DND-41 (cell line): ENCODE results near the gene PPP1R3A.

ENCODE experiments used
- ATAC-seq: fragments of 200-7000 bp; cut with Tn5 transposase; 3 replicates; pipeline ENCODE4 v1.9.1; 2021; ENCODE audit warnings: low read depth; ENCODE audit not compliant: insufficient read depth
- DNase-seq: peaks from one replicate; pipeline ENCODE4 v3.0.0-alpha.2; 2020
- H2AFZ ChIP-seq: 2 replicates; pipeline ENCODE4 v1.6.0; 2012; ENCODE audit warnings: low read depth, low read length
- H3K27ac ChIP-seq: 2 replicates; pipeline ENCODE4 v1.5.1; 2012; ENCODE audit warnings: low read length, inconsistent platforms
- H3K27me3 ChIP-seq: fragments of 200-600 bp; sonication (generic); 2 replicates; pipeline ENCODE4 v1.6.0; 2012; ENCODE audit warnings: low read length, mild to moderate bottlenecking, inconsistent platforms; ENCODE audit not compliant: insufficient read depth, poor library complexity
- H3K36me3 ChIP-seq: 2 replicates; pipeline ENCODE4 v1.5.1; 2012; ENCODE audit warnings: low read length, inconsistent platforms; ENCODE audit not compliant: insufficient read depth
- H3K4me1 ChIP-seq: 2 replicates; pipeline ENCODE4 v1.5.1; 2012; ENCODE audit warnings: mild to moderate bottlenecking, low read length; ENCODE audit not compliant: insufficient read depth
- H3K4me2 ChIP-seq: 2 replicates; pipeline ENCODE4 v1.6.0; 2012; ENCODE audit warnings: mild to moderate bottlenecking, moderate library complexity, low read length, inconsistent platforms; ENCODE audit not compliant: insufficient read depth
- H3K4me3 ChIP-seq, 2 experiments: fragments of 200-600 bp in 1 of 2; shearing (Covaris generic) in 1 of 2; 2 replicates each; pipeline ENCODE4 v1.5.1; 2012 to 2016; ENCODE audit warnings: inconsistent platforms in 2 of 2, low read length in 2 of 2, mild to moderate bottlenecking in 2 of 2, low read depth in 1 of 2, moderate library complexity in 1 of 2
- H3K79me2 ChIP-seq: 2 replicates; pipeline ENCODE4 v1.6.0; 2012; ENCODE audit warnings: low read length, inconsistent platforms; ENCODE audit not compliant: insufficient read depth
- H3K9ac ChIP-seq: 2 replicates; pipeline ENCODE4 v1.6.0; 2012; ENCODE audit warnings: low read depth, mild to moderate bottlenecking, inconsistent platforms, low read length, moderate library complexity
- H3K9me3 ChIP-seq: 2 replicates; pipeline ENCODE4 v1.5.1; 2012; ENCODE audit warnings: low read length, moderate library complexity, mild to moderate bottlenecking, inconsistent platforms; ENCODE audit not compliant: insufficient read depth, severe bottlenecking
- H4K20me1 ChIP-seq: 2 replicates; pipeline ENCODE4 v1.6.0; 2012; ENCODE audit warnings: low read length; ENCODE audit not compliant: insufficient read depth
- EZH2 ChIP-seq: IDR thresholded peaks from 3 replicates; pipeline ENCODE4 v1.6.1; 2012; ENCODE audit warnings: borderline replicate concordance, low read depth, mild to moderate bottlenecking, moderate library complexity, low read length, inconsistent platforms; ENCODE audit not compliant: severe bottlenecking
- TF ChIP-seq, protein P1 (sequence below): IDR thresholded peaks from 2 replicates; pipeline ENCODE4 v1.5.1; 2012; ENCODE audit warnings: borderline replicate concordance, low read length, moderate library complexity, mild to moderate bottlenecking; ENCODE audit not compliant: poor library complexity, severe bottlenecking; ENCODE audit errors: extremely low read depth

Gene PPP1R3A

DNA sequence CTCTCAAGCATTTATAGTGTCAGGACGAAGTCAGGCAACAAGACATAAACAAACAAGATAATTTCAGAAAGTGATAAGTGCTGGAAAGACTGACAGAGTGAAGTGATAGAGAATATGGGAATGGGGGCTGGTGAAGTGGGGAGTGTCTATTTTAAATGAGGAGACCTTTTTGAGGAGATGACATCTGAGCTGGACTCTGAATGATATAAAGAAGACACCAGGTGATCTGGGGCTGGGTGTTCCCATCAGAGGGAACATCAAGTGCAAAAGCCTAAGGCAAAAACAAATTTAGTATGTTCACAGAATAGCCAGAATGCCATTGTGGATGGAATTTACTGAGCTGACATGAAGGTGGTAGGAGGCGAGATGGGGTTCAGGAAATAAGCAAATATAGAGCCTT, 83.4 kb downstream of the PPP1R3A start:
- H3K36me3 ChIP-seq = no peaks in the 10 kb centered on the region
- H3K4me2 ChIP-seq = no peak overlapping the region
- H3K4me3 ChIP-seq = no peak overlapping the region
- ATAC-seq (no peak), DNase-seq (no peak)
- H4K20me1 ChIP-seq = no peaks in the 10 kb centered on the region
- H3K9me3 ChIP-seq = no peaks in the 10 kb centered on the region
- no peak for TF ChIP-seq EZH2
- TF ChIP-seq, protein P1, sequence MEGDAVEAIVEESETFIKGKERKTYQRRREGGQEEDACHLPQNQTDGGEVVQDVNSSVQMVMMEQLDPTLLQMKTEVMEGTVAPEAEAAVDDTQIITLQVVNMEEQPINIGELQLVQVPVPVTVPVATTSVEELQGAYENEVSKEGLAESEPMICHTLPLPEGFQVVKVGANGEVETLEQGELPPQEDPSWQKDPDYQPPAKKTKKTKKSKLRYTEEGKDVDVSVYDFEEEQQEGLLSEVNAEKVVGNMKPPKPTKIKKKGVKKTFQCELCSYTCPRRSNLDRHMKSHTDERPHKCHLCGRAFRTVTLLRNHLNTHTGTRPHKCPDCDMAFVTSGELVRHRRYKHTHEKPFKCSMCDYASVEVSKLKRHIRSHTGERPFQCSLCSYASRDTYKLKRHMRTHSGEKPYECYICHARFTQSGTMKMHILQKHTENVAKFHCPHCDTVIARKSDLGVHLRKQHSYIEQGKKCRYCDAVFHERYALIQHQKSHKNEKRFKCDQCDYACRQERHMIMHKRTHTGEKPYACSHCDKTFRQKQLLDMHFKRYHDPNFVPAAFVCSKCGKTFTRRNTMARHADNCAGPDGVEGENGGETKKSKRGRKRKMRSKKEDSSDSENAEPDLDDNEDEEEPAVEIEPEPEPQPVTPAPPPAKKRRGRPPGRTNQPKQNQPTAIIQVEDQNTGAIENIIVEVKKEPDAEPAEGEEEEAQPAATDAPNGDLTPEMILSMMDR = no peak
- no peak overlapping the region for H3K27ac ChIP-seq
- no peaks in the 10 kb centered on the region for H3K27me3 ChIP-seq
- H3K9ac ChIP-seq = no peak overlapping the region
- no peaks in the 10 kb centered on the region for H3K79me2 ChIP-seq
- H2AFZ ChIP-seq = no peak overlapping the region
- no peaks in the 10 kb centered on the region for H3K4me1 ChIP-seq

DNA sequence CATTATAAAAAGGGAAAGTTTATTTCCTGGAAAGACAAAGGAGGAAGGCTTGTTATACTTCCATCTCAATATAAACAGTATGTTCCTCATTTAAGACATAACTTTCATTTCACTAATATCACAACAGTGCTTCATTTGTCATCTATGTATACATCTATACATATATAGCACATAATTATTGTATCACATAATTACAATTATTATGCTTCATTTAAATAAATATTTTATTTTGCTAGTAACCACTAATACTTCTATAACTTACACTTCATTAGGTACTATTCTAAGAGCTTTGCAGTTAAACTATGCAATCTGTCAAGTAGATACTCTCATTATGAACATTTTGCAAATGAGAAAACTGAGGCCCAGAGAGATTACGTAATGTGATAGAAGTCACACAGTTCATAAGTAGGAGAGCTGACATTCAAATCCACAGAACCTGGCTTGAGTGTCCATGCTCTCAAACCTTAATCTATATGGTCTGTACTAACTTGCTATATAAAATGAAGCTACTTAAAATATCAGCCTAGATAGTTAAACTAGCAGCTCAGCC, 86.5 kb downstream of the PPP1R3A start:
- Histone ChIP-seq H3K36me3 (no peaks in the 10 kb centered on the region), H3K9ac (no peak overlapping the region), H4K20me1 (no peaks in the 10 kb centered on the region), H3K27ac (no peak overlapping the region), H3K79me2 (no peaks in the 10 kb centered on the region), H3K27me3 (no peaks in the 10 kb centered on the region), H3K4me3 (no peak overlapping the region), H3K9me3 (no peaks in the 10 kb centered on the region), H2AFZ (no peak overlapping the region), H3K4me1 (no peaks in the 10 kb centered on the region), H3K4me2 (no peak overlapping the region)
- DNase-seq (no peak), ATAC-seq (no peak)
- TF ChIP-seq EZH2 = no peak
- TF ChIP-seq, protein P1 = no peak

DNA sequence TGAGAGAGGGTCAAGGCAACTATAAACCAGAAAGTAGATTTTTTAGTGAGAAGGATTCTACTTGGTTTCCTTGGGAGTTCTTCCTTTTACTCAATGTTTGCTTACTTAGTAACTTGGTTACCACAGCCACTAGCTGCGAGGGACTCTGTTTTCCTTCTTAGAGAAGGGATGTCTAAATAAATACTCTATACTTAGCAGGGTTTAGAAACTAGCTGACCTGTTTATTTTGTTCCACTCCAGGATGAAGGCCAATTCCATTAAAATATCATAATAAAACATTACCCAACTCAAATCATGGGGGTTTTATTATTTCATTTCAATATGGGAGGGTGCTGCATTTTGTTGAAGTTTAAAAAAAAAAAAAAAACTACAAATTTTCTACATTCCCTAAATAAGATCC, 87.3 kb downstream of the PPP1R3A start:
- TF ChIP-seq, protein P1 = no peak
- no peak for TF ChIP-seq EZH2
- H2AFZ ChIP-seq = no peak overlapping the region
- DNase-seq = no peak

DNA sequence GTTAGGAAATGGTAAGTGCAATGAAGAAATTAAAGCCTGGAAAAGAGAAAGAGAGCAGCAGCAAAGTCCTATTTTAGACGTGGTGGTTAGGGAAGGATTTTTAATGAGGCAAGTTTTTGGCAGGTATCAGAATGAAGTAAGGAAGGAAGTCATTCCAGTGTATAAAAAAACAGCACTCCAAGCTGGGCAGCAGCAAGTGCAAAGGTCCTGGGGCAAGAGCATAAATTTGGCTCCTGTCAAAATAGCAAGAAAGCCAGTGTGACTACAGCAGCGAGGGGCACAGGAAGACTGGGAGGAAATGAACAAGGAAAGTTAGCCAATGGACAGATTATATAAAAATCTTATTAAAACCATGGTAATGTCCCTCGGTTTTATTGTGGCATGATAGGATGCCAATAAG, 90.2 kb downstream of the PPP1R3A start:
- Histone ChIP-seq H3K4me1 (no peaks in the 10 kb centered on the region), H3K27ac (no peak overlapping the region), H2AFZ (no peak overlapping the region), H3K27me3 (no peaks in the 10 kb centered on the region), H3K4me3 (no peak overlapping the region), H3K4me2 (no peak overlapping the region), H3K79me2 (no peaks in the 10 kb centered on the region), H3K36me3 (no peaks in the 10 kb centered on the region), H3K9me3 (no peaks in the 10 kb centered on the region), H3K9ac (no peak overlapping the region), H4K20me1 (no peaks in the 10 kb centered on the region)
- TF ChIP-seq, protein P1 = no peak
- TF ChIP-seq EZH2 = no peak
- ATAC-seq (no peak), DNase-seq (no peak)

More for the DNA sequence above, 87.3 kb downstream of the PPP1R3A start:
- H3K27me3 ChIP-seq = no peaks in the 10 kb centered on the region
- no peaks in the 10 kb centered on the region for H3K36me3 ChIP-seq
- ATAC-seq = no peak
- no peak overlapping the region for H3K4me3 ChIP-seq
- H3K27ac ChIP-seq = no peak overlapping the region
- H3K4me1 ChIP-seq = no peaks in the 10 kb centered on the region
- no peaks in the 10 kb centered on the region for H4K20me1 ChIP-seq
- no peaks in the 10 kb centered on the region for H3K9me3 ChIP-seq
- H3K79me2 ChIP-seq = no peaks in the 10 kb centered on the region
- H3K9ac ChIP-seq = no peak overlapping the region
- no peak overlapping the region for H3K4me2 ChIP-seq
